Retinal pigment epithelial cell (primary cell): ENCODE measurements around the gene SLC16A7.
A peak's percentile ranks its signal among the peaks of the same experiment; 100 is the strongest.

Source experiments
- DNase-seq: peaks from one replicate; pipeline ENCODE4 v3.0.0-alpha.2; 2010; ENCODE audit warnings: low read depth
- H3K4me3 ChIP-seq: 2 replicates; pipeline ENCODE4 v1.5.1; 2011; ENCODE audit warnings: mild to moderate bottlenecking, low read length, control low read depth, moderate library complexity
- CTCF ChIP-seq: conservative IDR thresholded peaks from 2 replicates; pipeline ENCODE4 v1.5.1; 2011; ENCODE audit warnings: low read depth, low read length, control low read depth, inconsistent platforms

Gene SLC16A7

GRCh38 chr12:59651229-59651920, 55.5 kb downstream of the SLC16A7 start:
- H3K4me3 ChIP-seq, result no peak overlapping the region
- no peak for TF ChIP-seq CTCF
- DNase-seq, result peak; percentile 36

GRCh38 chr12:59652130-59652529, 56.3 kb downstream of the SLC16A7 start:
- TF ChIP-seq CTCF, result no peak
- H3K4me3 ChIP-seq, result no peak overlapping the region
- no peak for DNase-seq

GRCh38 chr12:59654061-59654460, 58.2 kb downstream of the SLC16A7 start:
- no peak for DNase-seq
- TF ChIP-seq CTCF, result no peak
- H3K4me3 ChIP-seq, result no peak overlapping the region

GRCh38 chr12:59657266-59657665, 61.4 kb downstream of the SLC16A7 start:
- no peak for TF ChIP-seq CTCF
- H3K4me3 ChIP-seq, result no peak overlapping the region
- DNase-seq, result peak; percentile 41

- no peak for TF ChIP-seq CTCF
- no peak overlapping the region for H3K4me3 ChIP-seq
- DNase-seq, result no peak
Observed at GRCh38 chr12:59657711-59658110, 61.9 kb downstream of the SLC16A7 start.

GRCh38 chr12:59660148-59660547, 64.3 kb downstream of the SLC16A7 start:
- TF ChIP-seq CTCF, result no peak
- H3K4me3 ChIP-seq, result no peak overlapping the region
- DNase-seq, result no peak

- no peak for DNase-seq
- TF ChIP-seq CTCF, result no peak
- H3K4me3 ChIP-seq, result no peak overlapping the region
Observed at GRCh38 chr12:59660921-59661597, 65.2 kb downstream of the SLC16A7 start.
